Kidney (tissue), 2 donors: ENCODE results near the gene ZMIZ2. TPM values are rescaled to one million over a fixed set of nuclear protein-coding genes. Genes with fewer than 3 reads are reported as not detected.

ENCODE experiments used
- polyA plus RNA-seq: library from polyadenylated mRNA; stranded (reverse); fragments of 350-450 nt; fragmentation: Illumina TruSeq; extraction: RNeasy Lipid Tissue Mini Kit (QIAGEN cat#74804); gene quantifications from one replicate; pipeline ENCODE4 v1.2.3, GENCODE V29; 2014; ENCODE audit warnings: low read depth, low replicate concordance; ENCODE audit not compliant: insufficient read depth
- total RNA-seq: library from RNA; stranded (reverse); fragmentation: NEBNext Ultra II Directional; extraction: Animal tissue kit (Norgen Biotek cat#: 25700); gene quantifications from one replicate; pipeline ENCODE4 v1.2.1, GENCODE V29; 2021
- donor health status: DM: yes; HTN: yes; CAD: no.

The ZMIZ2 gene
- total and polyA plus RNA-seq, 2 donors from 2014 or later = 30.5 to 127 TPM

Other genes starting within 250 kb of the ZMIZ2 start
- 0.88 TPM for gene NPC1L1, start 207.5 kb upstream of the ZMIZ2 start, total RNA-seq
- gene NPC1L1, start 207.5 kb upstream of the ZMIZ2 start, polyA plus RNA-seq = 2.4 TPM
- 62.0 TPM for gene DDX56, start 174.9 kb upstream of the ZMIZ2 start, total RNA-seq
- 83.6 TPM for gene DDX56, start 174.9 kb upstream of the ZMIZ2 start, polyA plus RNA-seq
- 105 TPM for gene TMED4, start 166.6 kb upstream of the ZMIZ2 start, total RNA-seq
- gene TMED4, start 166.6 kb upstream of the ZMIZ2 start, polyA plus RNA-seq = 138 TPM
- 132 TPM for gene OGDH, start 142.2 kb upstream of the ZMIZ2 start, total RNA-seq
- 108 TPM for gene OGDH, start 142.2 kb upstream of the ZMIZ2 start, polyA plus RNA-seq
- 1,143 TPM for gene PPIA, start 47.8 kb downstream of the ZMIZ2 start, total RNA-seq
- 2,940 TPM for gene PPIA, start 47.8 kb downstream of the ZMIZ2 start, polyA plus RNA-seq
- 140 TPM for gene H2AZ2, start 99.2 kb downstream of the ZMIZ2 start, total RNA-seq
- gene H2AZ2, start 99.2 kb downstream of the ZMIZ2 start, polyA plus RNA-seq = 121 TPM
- gene PURB, start 136.7 kb downstream of the ZMIZ2 start, total RNA-seq = 25.3 TPM
- 7.7 TPM for gene PURB, start 136.7 kb downstream of the ZMIZ2 start, polyA plus RNA-seq
- gene MYO1G, start 230.2 kb downstream of the ZMIZ2 start, total RNA-seq = 14.3 TPM
- gene MYO1G, start 230.2 kb downstream of the ZMIZ2 start, polyA plus RNA-seq = 0.60 TPM